Sigmoid colon (tissue), 7 donors: ENCODE results near the gene S100A10. TPM values are rescaled to one million over a fixed set of nuclear protein-coding genes. Genes with fewer than 3 reads are reported as not detected.

Experiments
- DNase-seq: peaks from one replicate; pipeline ENCODE4 v3.0.0-alpha.2; 2019
- H3K27ac ChIP-seq, 4 donors: fragments of 200-600 bp; sonication (generic); one replicate each; pipeline ENCODE4 v1.5.1; 2016 to 2019; ENCODE audit warnings: mild to moderate bottlenecking in 1 of 4
- H3K27me3 ChIP-seq, 3 donors: fragments of 200-600 bp; sonication (generic); one replicate each; pipeline ENCODE4 v1.5.1; 2019; ENCODE audit warnings: mild to moderate bottlenecking in 1 of 3
- H3K36me3 ChIP-seq, 4 donors: fragments of 200-600 bp; sonication (generic); one replicate each; pipeline ENCODE4 v1.5.1; 2016 to 2019
- H3K4me1 ChIP-seq, 4 donors: fragments of 200-600 bp; sonication (generic); one replicate each; pipeline ENCODE4 v1.5.1; 2017 to 2019
- H3K4me3 ChIP-seq, 4 donors: fragments of 200-600 bp; sonication (generic); one replicate each; pipeline ENCODE4 v1.5.1; 2017 to 2019; ENCODE audit warnings: mild to moderate bottlenecking in 2 of 4, moderate library complexity in 1 of 4
- H3K9me3 ChIP-seq, 4 donors: fragments of 200-600 bp in 3 of 4; sonication (generic) in 3 of 4; one replicate each; pipeline versions ENCODE4 v1.5.1 to v1.6.1; 2013 to 2019
- CTCF ChIP-seq, 4 experiments: fragments of 450-650 bp in 3 of 4; fragments of 200-600 bp in 1 of 4; IDR thresholded peaks; one replicate each; pipeline ENCODE4 v1.5.1; 2016 to 2019; ENCODE audit warnings: antibody characterized with exemption in 4 of 4, mild to moderate bottlenecking in 3 of 4, moderate library complexity in 2 of 4
- EP300 ChIP-seq, 4 donors: sonication (generic); formaldehyde crosslinking; IDR thresholded peaks; one replicate each; pipeline ENCODE4 v1.6.1; 2017; ENCODE audit warnings: antibody characterized with exemption in 4 of 4
- POLR2A ChIP-seq, 2 donors: fragments of 450-650 bp; IDR thresholded peaks; one replicate each; pipeline ENCODE4 v1.6.1; 2016; ENCODE audit warnings: antibody characterized with exemption in 2 of 2, mild to moderate bottlenecking in 2 of 2, moderate library complexity in 2 of 2
- POLR2AphosphoS5 ChIP-seq, 4 donors: sonication (generic); formaldehyde crosslinking; IDR thresholded peaks; one replicate each; pipeline ENCODE4 v1.6.1; 2017; ENCODE audit warnings: antibody characterized with exemption in 4 of 4
- WGBS, 2 donors: extraction: QIAGEN DNeasy Blood & Tissue Kit; methylation state at CpG; one replicate each; pipeline ENCODE4 v1.1.7; 2013; 5-methylcytosine and 5-hydroxymethylcytosine counted together
- intact Hi-C: fragments of 100-400 bp; cut with DNase I; formaldehyde crosslinking; loops from one replicate; pipeline ENCODE4 v1.15.1; 2023
- polyA plus RNA-seq, 3 donors: library from polyadenylated mRNA; stranded (reverse); fragments of 200-250 nt; gene quantifications; one replicate each; pipeline ENCODE4 v1.2.3, GENCODE V29; 2013
- total RNA-seq, 4 donors: library from RNA; depleted of rRNA; stranded (reverse); fragments of >200 nt; gene quantifications; one replicate each; pipeline ENCODE4 v1.1.0, GENCODE V29; 2016
- donor health status: healthy with polysubstance abuse.
- donor health status: Bipolar disorder and iron deficiency.
- donor health status: healthy.

S100A10 gene
- total and polyA plus RNA-seq, 7 donors, result 20.2 to 1,816 (median 57.9) TPM

GRCh38 chr1:151968058-151968457, 25.6 kb downstream of the S100A10 start:
- peak; percentile 45 to 65 (median 58) for TF ChIP-seq CTCF (IDR thresholded peaks at IDR 0.05)
- no peak for TF ChIP-seq EP300 (IDR thresholded peaks at IDR 0.05)
- no peak for DNase-seq
- 32 to 43% methylated on average over 4 of the region's 4 CpGs for WGBS, 2 donors
- no peaks in the 10 kb centered on the region for H3K36me3 ChIP-seq
- intact Hi-C loops, result no loop called here
- no peak overlapping the region for H3K4me3 ChIP-seq
- H3K4me1 ChIP-seq, result peaks cover 0 to 20% (median 17%) of the 10 kb centered on the region in 4 donors
- no peaks in the 10 kb centered on the region for H3K9me3 ChIP-seq
- H3K27me3 ChIP-seq, result no peaks in the 10 kb centered on the region
- no peak overlapping the region for H3K27ac ChIP-seq

- peaks cover 0 to 13% (median 8%) of the 10 kb centered on the region in 4 donors for H3K4me1 ChIP-seq
- intact Hi-C loops, result no loop called here
- TF ChIP-seq EP300 (IDR thresholded peaks at IDR 0.05), result no peak
- no peak for TF ChIP-seq POLR2A (IDR thresholded peaks at IDR 0.05)
- no peak for TF ChIP-seq CTCF (IDR thresholded peaks at IDR 0.05)
- no peak for TF ChIP-seq POLR2AphosphoS5 (IDR thresholded peaks at IDR 0.05)
Measured at GRCh38 chr1:151967091-151967490, 26.6 kb downstream of the S100A10 start.

GRCh38 chr1:151966061-151966460, 27.6 kb downstream of the S100A10 start:
- Histone ChIP-seq H3K27ac (no peak overlapping the region), H3K4me1 (peaks cover 0 to 13% (median 7%) of the 10 kb centered on the region in 4 donors), H3K4me3 (no peak overlapping the region), H3K36me3 (no peaks in the 10 kb centered on the region), H3K27me3 (no peaks in the 10 kb centered on the region), H3K9me3 (no peaks in the 10 kb centered on the region)
- DNase-seq, result no peak
- no peak for TF ChIP-seq POLR2AphosphoS5 (IDR thresholded peaks at IDR 0.05)
- no peak for TF ChIP-seq CTCF (IDR thresholded peaks at IDR 0.05)
- TF ChIP-seq EP300 (IDR thresholded peaks at IDR 0.05), result no peak
- TF ChIP-seq POLR2A (IDR thresholded peaks at IDR 0.05), result no peak
- intact Hi-C loops, result no loop called here

More at GRCh38 chr1:151967091-151967490, 26.6 kb downstream of the S100A10 start:
- H3K9me3 ChIP-seq, result no peaks in the 10 kb centered on the region
- no peaks in the 10 kb centered on the region for H3K27me3 ChIP-seq
- no peaks in the 10 kb centered on the region for H3K36me3 ChIP-seq
- no peak overlapping the region for H3K27ac ChIP-seq
- H3K4me3 ChIP-seq, result no peak overlapping the region
- 73 to 79% methylated on average over 1 of the region's 1 CpG for WGBS, 2 donors
- DNase-seq, result no peak

- no peaks in the 10 kb centered on the region for H3K36me3 ChIP-seq
- intact Hi-C loops, result no loop called here
- TF ChIP-seq POLR2A (IDR thresholded peaks at IDR 0.05), result no peak
- no peak for TF ChIP-seq POLR2AphosphoS5 (IDR thresholded peaks at IDR 0.05)
- no peak for TF ChIP-seq CTCF (IDR thresholded peaks at IDR 0.05)
- no peak for TF ChIP-seq EP300 (IDR thresholded peaks at IDR 0.05)
- no peaks in the 10 kb centered on the region for H3K9me3 ChIP-seq
- H3K27me3 ChIP-seq, result no peaks in the 10 kb centered on the region
- H3K4me1 ChIP-seq, result peaks cover 0 to 8% (median 3%) of the 10 kb centered on the region in 4 donors
- 59 to 86% methylated on average over 2 of the region's 2 CpGs for WGBS, 2 donors
- H3K4me3 ChIP-seq, result no peak overlapping the region
- no peak overlapping the region for H3K27ac ChIP-seq
- no peak for DNase-seq
Measured at GRCh38 chr1:151964510-151964909, 29.1 kb downstream of the S100A10 start.

- Histone ChIP-seq H3K27ac (no peak overlapping the region), H3K36me3 (no peaks in the 10 kb centered on the region), H3K4me3 (no peak overlapping the region), H3K4me1 (peaks cover 0 to 4% (median 1%) of the 10 kb centered on the region in 4 donors), H3K27me3 (no peaks in the 10 kb centered on the region), H3K9me3 (no peaks in the 10 kb centered on the region)
- intact Hi-C loops, result no loop called here
- 51 to 71% methylated on average over 2 of the region's 2 CpGs for WGBS, 2 donors
- TF ChIP-seq EP300 (IDR thresholded peaks at IDR 0.05), result no peak
- TF ChIP-seq POLR2A (IDR thresholded peaks at IDR 0.05), result no peak
- no peak for TF ChIP-seq POLR2AphosphoS5 (IDR thresholded peaks at IDR 0.05)
- TF ChIP-seq CTCF (IDR thresholded peaks at IDR 0.05), result no peak
- no peak for DNase-seq
Measured at GRCh38 chr1:151963288-151963687, 30.4 kb downstream of the S100A10 start.
